ENCODE data around the gene SMS. TPM values are rescaled to one million over a fixed set of nuclear protein-coding genes. Genes with fewer than 3 reads are reported as not detected.

SMS gene
- total RNA-seq, 2 donors from 2014 or later: 40.3 to 41.3 TPM

- no peaks in the 10 kb centered on the region for H3K4me1 ChIP-seq
- peaks cover 4% of the 10 kb centered on the region for H3K36me3 ChIP-seq
- H3K9me3 ChIP-seq: no peaks in the 10 kb centered on the region
- no peaks in the 10 kb centered on the region for H3K27me3 ChIP-seq
- no peak overlapping the region for H3K27ac ChIP-seq
- no peak for TF ChIP-seq CTCF (IDR thresholded peaks at IDR 0.05)
- no peak for DNase-seq (ENCODE audit: low spot score)
- no peak overlapping the region for H3K4me3 ChIP-seq
Observed at GRCh38 chrX:21986596-21986995, 46.1 kb downstream of the SMS start.

- Histone ChIP-seq H3K4me1 (no peaks in the 10 kb centered on the region), H3K4me3 (no peak overlapping the region), H3K36me3 (peaks cover 4% of the 10 kb centered on the region), H3K27ac (no peak overlapping the region), H3K27me3 (no peaks in the 10 kb centered on the region), H3K9me3 (no peaks in the 10 kb centered on the region)
- TF ChIP-seq CTCF (IDR thresholded peaks at IDR 0.05): no peak
- no peak for DNase-seq (ENCODE audit: low spot score)
Observed at GRCh38 chrX:21989384-21989783, 48.9 kb downstream of the SMS start.

GRCh38 chrX:21990832-21991231 lies 50.3 kb downstream of the SMS start:
- no peaks in the 10 kb centered on the region for H3K4me1 ChIP-seq
- H3K27ac ChIP-seq: no peak overlapping the region
- peaks cover 4% of the 10 kb centered on the region for H3K36me3 ChIP-seq
- H3K4me3 ChIP-seq: no peak overlapping the region
- H3K9me3 ChIP-seq: no peaks in the 10 kb centered on the region
- no peaks in the 10 kb centered on the region for H3K27me3 ChIP-seq
- no peak for DNase-seq (ENCODE audit: low spot score)
- TF ChIP-seq CTCF (IDR thresholded peaks at IDR 0.05): no peak

- no peak overlapping the region for H3K27ac ChIP-seq
- H3K9me3 ChIP-seq: no peaks in the 10 kb centered on the region
- H3K4me1 ChIP-seq: no peaks in the 10 kb centered on the region
- no peak overlapping the region for H3K4me3 ChIP-seq
- DNase-seq (ENCODE audit: low spot score): no peak
- TF ChIP-seq CTCF (IDR thresholded peaks at IDR 0.05): no peak
- H3K27me3 ChIP-seq: no peaks in the 10 kb centered on the region
- peaks cover 4% of the 10 kb centered on the region for H3K36me3 ChIP-seq
Observed at GRCh38 chrX:21991504-21991903, 51.0 kb downstream of the SMS start.

- Histone ChIP-seq H3K4me3 (no peak overlapping the region), H3K27me3 (no peaks in the 10 kb centered on the region), H3K36me3 (peaks cover 4% of the 10 kb centered on the region), H3K27ac (no peak overlapping the region), H3K4me1 (no peaks in the 10 kb centered on the region), H3K9me3 (no peaks in the 10 kb centered on the region)
- DNase-seq (ENCODE audit: low spot score): no peak
- TF ChIP-seq CTCF (IDR thresholded peaks at IDR 0.05): no peak
Observed at GRCh38 chrX:21993265-21993664, 52.8 kb downstream of the SMS start.

- no peaks in the 10 kb centered on the region for H3K9me3 ChIP-seq
- H3K27ac ChIP-seq: no peak overlapping the region
- no peaks in the 10 kb centered on the region for H3K36me3 ChIP-seq
- no peaks in the 10 kb centered on the region for H3K27me3 ChIP-seq
- no peak overlapping the region for H3K4me3 ChIP-seq
- no peak for TF ChIP-seq CTCF (IDR thresholded peaks at IDR 0.05)
- no peaks in the 10 kb centered on the region for H3K4me1 ChIP-seq
- DNase-seq (ENCODE audit: low spot score): no peak
Observed at GRCh38 chrX:21996872-21997455, 56.5 kb downstream of the SMS start.
